OCI-LY1 (cell line): ENCODE data around the gene SLC4A5.

Experiments used
- EZH2 ChIP-seq: fragments of 200-600 bp; sonication (generic), shearing (Covaris generic); IDR thresholded peaks from 2 replicates; pipeline ENCODE4 v1.8.0; 2017; ENCODE audit warnings: borderline replicate concordance, mixed run types, mild to moderate bottlenecking, antibody characterized with exemption, low read length, moderate library complexity, mixed read lengths
- TF ChIP-seq, protein P1 (sequence below): fragments of 200-600 bp; sonication (generic), shearing (Covaris generic); IDR thresholded peaks from 2 replicates; pipeline ENCODE4 v1.5.1; 2017; ENCODE audit warnings: mild to moderate bottlenecking, antibody characterized with exemption, low read length, moderate library complexity, mixed read lengths

DNA sequence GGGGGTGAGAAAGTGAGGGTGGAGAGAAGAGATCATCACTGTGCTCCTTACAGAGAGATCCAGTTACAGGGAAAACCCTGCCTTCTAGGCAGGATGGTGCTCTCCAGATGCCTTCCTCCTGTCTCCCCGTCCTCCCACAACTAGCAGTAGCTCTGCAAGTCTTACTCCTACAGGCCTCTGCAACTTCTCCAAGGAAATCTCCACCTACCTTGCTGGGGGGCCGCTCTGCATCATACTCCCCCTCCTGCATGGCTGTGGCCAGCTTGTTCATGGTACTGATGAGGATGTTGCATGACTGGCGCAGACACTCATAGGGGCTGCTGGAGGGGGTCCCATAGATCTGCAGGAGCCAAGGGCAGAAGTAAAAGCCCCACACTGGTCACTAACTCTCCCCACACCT lies 22.8 kb upstream of the SLC4A5 start:
- TF ChIP-seq, protein P1, sequence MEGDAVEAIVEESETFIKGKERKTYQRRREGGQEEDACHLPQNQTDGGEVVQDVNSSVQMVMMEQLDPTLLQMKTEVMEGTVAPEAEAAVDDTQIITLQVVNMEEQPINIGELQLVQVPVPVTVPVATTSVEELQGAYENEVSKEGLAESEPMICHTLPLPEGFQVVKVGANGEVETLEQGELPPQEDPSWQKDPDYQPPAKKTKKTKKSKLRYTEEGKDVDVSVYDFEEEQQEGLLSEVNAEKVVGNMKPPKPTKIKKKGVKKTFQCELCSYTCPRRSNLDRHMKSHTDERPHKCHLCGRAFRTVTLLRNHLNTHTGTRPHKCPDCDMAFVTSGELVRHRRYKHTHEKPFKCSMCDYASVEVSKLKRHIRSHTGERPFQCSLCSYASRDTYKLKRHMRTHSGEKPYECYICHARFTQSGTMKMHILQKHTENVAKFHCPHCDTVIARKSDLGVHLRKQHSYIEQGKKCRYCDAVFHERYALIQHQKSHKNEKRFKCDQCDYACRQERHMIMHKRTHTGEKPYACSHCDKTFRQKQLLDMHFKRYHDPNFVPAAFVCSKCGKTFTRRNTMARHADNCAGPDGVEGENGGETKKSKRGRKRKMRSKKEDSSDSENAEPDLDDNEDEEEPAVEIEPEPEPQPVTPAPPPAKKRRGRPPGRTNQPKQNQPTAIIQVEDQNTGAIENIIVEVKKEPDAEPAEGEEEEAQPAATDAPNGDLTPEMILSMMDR, result no peak
- no peak for TF ChIP-seq EZH2
